NCI-H460 (cell line): Measurements from ENCODE around the gene TNNT1. TPM values are rescaled to one million over a fixed set of nuclear protein-coding genes. Genes with fewer than 3 reads are reported as not detected.

Experiments used
- DNase-seq: peaks from one replicate; pipeline ENCODE4 v3.0.0-alpha.2; 2016; ENCODE audit warnings: low read depth; ENCODE audit errors: extremely low read depth
- polyA plus RNA-seq: library from polyadenylated mRNA; depleted of rRNA; stranded (reverse); fragments of >200 nt; gene quantifications from 2 replicates; pipeline ENCODE4 v1.2.3, GENCODE V29; 2014; cell fraction: nucleus; rRNA removed
- total RNA-seq: library from RNA; depleted of rRNA; stranded (reverse); fragments of >200 nt; shearing (Covaris generic); gene quantifications from 2 replicates; pipeline ENCODE4 v1.2.3, GENCODE V29; 2014; rRNA removed

TNNT1 gene, protein sequence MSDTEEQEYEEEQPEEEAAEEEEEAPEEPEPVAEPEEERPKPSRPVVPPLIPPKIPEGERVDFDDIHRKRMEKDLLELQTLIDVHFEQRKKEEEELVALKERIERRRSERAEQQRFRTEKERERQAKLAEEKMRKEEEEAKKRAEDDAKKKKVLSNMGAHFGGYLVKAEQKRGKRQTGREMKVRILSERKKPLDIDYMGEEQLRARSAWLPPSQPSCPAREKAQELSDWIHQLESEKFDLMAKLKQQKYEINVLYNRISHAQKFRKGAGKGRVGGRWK
- 18.6 and 25.1 TPM in 2 replicates for total RNA-seq
- 10.7 and 27.3 TPM in 2 replicates for polyA plus RNA-seq

DNA sequence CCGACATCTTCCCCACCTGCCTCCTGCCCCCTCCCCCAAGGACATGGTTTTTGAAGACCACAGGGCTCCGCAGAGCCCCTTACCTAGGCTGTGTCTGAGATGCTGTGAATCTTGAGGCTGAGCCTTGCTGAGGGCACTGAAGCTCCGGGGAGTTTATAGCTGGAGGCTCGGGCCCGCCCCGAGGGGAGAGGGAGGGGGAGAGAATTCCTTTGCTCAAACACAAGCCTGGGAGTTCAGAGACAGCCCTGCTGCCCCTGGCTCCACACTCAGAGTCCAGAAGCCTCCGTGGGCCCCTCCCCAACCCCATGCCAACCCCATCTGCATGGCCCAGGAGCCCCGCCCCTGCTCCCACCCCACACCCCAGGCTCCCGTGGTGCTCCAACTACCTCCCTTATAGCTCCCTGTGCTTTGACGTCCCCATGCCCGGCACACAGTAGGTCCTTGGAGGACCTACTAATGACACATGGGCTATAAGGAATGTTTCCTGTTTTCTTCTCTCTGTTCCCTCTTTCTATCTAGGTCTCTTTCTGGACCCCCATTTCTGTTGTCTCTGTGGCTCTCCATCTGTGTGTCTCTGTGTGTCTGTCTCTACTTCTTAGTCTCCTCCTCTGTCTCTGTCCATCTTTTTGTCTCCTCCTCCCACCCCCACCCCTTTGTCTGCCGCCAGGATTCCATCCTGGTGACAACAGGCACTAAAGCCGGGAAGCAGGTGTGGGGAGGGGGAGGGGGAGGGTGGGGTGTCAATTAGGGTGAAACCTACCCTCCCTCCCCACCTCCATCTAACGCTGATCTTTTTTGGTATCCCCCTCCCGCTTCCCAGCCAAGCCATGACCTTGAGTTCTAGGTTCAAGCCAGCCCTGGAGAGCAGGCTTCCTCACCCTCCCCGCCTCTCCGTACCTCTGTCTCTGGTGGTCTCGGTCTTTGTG is at the start of gene TNNT1:
TSS of gene TNNT1 (minus strand) at position 129 of the 926 bp plus-strand sequence. CDS start 2,049 bp downstream, outside the sequence.
- no peak for DNase-seq

DNA sequence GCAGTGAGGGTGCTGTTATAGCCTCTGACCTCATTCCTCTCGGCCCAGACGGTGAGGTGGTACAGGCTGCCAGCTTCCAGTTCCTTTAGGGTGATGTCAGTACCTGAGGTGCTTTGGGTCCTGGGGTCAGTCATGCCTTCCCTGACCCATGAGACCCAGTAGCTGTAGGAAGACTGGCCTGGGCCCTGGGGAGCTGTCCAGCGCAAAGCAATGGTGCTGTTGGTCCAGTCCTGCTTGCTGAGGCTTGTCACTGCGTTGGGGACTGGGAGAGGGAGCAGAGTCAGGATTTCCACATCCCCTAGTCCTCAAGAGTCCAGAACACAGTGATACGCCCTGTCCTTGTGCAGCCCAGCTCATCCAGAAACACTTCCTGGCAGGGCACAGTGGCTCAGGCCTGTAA is 49.6 kb upstream of the TNNT1 start:
- no peak for DNase-seq

DNA sequence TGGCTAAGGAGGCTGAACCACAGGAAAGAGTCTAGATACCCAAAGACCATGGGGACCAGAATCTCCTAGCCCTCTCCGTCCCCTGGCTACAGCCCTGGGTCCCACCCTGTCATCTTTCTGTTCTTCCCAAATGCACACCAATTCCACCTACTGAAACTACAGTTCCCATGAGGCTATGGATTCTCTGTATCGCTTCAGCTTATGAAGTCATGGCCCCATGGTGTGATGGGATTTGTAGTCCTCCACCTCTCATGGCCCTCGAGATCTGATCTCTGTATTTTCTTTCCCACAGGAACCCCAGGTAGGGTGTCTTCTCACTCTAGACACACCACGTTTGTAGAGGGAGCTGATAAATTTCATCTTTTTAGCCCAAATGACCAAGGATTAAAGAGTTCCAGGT is 48.5 kb upstream of the TNNT1 start:
- DNase-seq: no peak

- DNase-seq: no peak
These were observed 47.8 kb upstream of the TNNT1 start for GRCh38 chr19:55196803-55197202.

DNA sequence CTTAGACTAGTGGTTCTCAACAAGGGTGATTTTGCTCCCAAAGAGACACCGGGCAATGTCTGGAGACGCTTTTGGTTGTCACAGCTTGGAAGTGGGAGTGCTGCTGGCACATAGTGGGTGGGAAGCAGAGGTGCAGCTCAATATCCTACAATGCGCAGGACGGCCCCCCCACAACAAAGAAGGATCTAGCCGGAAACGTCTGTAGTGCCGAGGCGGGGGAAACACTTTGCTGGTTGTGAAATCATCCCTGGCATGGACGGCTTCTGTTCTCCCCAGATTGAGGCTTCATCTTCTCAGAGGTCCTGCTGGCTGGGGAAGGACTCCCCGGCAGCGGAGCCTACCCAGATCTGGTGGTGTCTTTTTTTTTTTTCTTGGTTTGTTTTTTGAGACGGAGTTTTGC is 44.5 kb upstream of the TNNT1 start:
- no peak for DNase-seq

DNA sequence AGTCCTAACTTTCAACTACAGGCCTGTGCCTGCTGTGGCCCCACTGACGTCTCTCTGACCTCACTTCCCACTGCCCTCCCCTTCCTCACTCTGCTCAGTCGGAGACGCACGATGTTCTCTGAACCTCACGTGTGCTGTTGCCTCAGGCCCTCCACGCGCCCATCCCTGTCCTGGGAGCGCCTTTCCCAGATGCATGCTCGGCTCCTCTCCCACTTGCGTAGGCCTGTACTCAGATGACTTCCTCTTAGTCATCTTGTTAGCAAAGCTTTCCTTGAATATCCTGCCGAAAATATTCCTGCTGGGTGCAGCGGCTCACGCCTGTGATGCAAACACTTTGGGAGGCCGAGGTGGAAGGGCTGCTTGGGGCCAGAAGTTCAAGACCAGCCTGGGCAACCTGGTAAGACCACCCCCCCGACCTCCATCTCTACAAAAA is 40.4 kb upstream of the TNNT1 start:
- peak; percentile 94 for DNase-seq

- no peak for DNase-seq
These were observed 39.6 kb upstream of the TNNT1 start for GRCh38 chr19:55188625-55189024.

- no peak for DNase-seq
These were observed 37.1 kb upstream of the TNNT1 start for GRCh38 chr19:55186080-55186479.

DNA sequence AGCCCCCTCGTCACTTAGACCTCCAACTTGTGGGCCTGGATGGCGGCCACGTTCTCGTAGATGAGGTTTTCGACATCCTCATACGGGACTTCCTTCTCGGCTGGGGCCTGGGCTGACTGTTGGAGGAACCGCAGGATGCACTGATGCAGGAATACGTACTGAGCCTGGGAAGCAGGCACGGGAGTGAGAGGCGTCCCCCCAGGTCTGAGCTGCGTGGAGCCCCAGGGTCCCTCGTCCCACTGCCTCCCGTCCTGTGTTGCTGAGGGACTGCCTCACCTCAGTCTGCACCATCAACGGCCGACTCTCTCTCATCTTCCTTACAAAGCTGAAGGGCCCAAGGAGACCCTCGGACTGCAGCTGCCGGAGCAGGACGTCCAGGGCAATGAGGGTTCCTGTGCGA is 32.7 kb upstream of the TNNT1 start:
- DNase-seq: no peak

GRCh38 chr19:55179606-55180484 is 30.8 kb upstream of the TNNT1 start, which contains the start of gene SYT5:
Gene SYT5, minus strand, starts transcription at chr19:55180289. Its CDS starts 1,248 bp downstream, at chr19:55179041.
- peak; percentile 14 for DNase-seq

GRCh38 chr19:55178781-55179599 is 30.0 kb upstream of the TNNT1 start:
- DNase-seq: peak; percentile 22

GRCh38 chr19:55176076-55176475 is 27.1 kb upstream of the TNNT1 start:
- no peak for DNase-seq

DNA sequence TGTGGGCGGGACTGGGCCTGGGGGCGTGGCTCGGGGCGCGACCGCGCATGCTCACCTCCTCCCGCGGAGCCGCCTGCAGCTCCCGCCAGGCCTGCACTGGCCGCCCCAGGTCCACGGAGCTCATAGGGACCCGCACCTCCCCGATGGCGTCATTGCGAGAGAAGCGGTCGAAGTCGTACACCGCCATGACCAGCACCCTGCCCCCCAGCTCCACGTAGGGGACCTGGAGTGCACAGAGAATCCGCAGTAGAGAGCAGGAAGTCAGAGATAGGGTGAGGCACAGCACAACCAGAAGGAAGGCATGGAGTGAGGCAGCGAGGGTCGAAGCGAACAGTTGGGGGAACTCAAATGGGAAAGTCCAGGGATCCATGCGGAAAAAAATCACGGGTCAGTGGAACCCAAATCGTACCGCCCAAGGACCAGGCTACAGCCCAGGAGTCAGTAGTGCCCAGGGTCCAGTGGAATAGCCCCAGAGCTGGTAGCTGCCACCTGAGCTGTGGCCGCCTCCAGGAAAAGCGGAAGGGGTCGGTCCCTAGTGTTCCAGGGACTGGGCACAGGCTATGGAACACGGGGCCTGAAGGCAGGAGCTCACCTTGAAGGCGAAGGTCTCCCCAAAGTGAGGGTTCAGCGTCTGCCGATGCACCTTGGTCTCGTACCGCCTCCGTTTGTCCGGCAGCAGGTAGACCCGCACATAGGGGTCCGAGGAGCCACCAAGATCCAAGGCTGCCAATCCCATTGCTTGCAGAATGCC is 26.3 kb upstream of the TNNT1 start:
- DNase-seq: no peak

DNA sequence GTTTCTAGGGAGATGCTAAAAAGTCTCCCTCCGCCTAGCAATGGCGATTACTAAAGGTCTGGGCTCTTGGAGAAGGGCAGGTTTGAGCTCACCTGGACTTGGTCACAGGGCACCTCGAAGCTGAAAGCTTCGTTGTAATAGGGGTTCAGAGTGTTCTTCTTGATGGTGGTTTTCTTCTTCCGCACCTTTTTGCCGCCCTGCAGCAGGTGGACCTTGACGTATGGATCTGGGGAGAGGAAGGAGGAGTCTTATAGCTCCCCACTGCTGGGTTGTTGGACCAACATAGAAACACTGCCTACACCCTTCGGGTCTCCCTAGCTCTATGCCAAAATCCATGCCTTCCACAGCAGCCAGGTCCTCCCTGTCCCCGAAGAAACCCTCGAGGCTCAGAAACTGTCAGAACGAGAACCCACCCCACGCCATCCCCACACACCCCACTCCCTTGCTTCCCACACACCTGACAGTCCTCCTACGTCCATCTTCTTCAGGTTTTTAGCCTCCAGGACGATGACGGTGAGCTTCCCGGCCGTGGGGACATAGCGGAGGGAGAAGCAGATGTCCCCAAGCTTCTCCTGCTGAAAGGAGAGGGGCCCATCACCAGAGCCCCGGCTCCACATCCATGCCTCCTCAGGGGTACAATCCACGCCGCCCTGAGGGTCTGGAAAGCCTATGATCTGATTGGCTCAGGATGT is 25.6 kb upstream of the TNNT1 start:
- no peak for DNase-seq

DNA sequence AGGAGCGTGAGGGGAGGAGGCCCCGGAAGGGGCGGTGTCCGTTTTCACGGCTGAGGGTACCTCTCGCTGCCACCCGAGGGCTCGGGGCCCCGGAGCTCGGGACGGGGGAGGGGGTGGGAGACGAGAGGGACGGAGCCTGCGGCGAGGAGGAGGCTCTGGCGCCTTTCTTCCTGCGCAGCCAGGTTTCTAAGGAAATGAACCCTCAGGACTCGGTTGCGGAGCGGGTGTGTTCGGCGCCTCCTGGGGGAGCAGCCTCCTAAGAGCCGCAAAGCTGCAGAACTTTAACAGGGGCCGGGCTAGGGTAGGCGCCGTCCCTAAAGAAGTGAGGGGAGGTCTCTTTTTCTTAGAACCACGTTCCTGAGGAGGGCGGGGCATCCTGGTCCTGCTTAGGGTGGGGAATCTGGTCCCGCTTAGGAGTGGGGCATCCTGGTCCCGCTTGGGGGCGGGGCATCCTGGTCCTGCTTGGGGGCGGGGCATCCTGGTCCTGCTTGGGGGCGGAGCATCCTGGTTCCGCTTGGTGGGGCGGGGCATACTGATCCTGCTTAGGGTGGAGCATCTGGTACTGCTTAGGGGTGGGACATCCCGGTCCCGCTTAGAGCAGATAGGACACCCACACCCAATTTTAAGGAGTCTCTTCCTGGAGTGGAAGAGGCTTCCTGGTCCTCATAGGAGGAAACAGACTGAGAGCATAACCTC is 24.9 kb upstream of the TNNT1 start:
- peak; percentile 66 for DNase-seq

GRCh38 chr19:55173186-55173713 is 24.2 kb upstream of the TNNT1 start:
- DNase-seq: no peak

GRCh38 chr19:55172741-55173140 is 23.7 kb upstream of the TNNT1 start:
- DNase-seq: no peak
